GM10266 (cell line): ENCODE data around the gene SIGLEC1.

Source experiments
- DNase-seq: peaks from one replicate; pipeline ENCODE4 v3.0.0; 2012; ENCODE audit errors: extremely low spot score
- CTCF ChIP-seq: IDR thresholded peaks from 2 replicates; pipeline ENCODE4 v1.5.1; 2012; ENCODE audit warnings: mild to moderate bottlenecking, low read depth; ENCODE audit not compliant: control insufficient read depth, insufficient read depth; ENCODE audit errors: missing control alignments

Gene SIGLEC1

GRCh38 chr20:3678856-3679720 lies 33.3 kb downstream of the SIGLEC1 start:
- DNase-seq: no peak
- TF ChIP-seq CTCF: no peak

- TF ChIP-seq CTCF: no peak
- no peak for DNase-seq
Observed at GRCh38 chr20:3678198-3678597, 34.2 kb downstream of the SIGLEC1 start.

GRCh38 chr20:3677733-3678132 lies 34.7 kb downstream of the SIGLEC1 start:
- TF ChIP-seq CTCF: no peak
- no peak for DNase-seq

- DNase-seq: no peak
- TF ChIP-seq CTCF: no peak
Observed at GRCh38 chr20:3674995-3675900, 37.2 kb downstream of the SIGLEC1 start.

GRCh38 chr20:3674447-3674846 lies 38.0 kb downstream of the SIGLEC1 start:
- DNase-seq: no peak
- TF ChIP-seq CTCF: no peak

GRCh38 chr20:3673221-3674070 lies 39.0 kb downstream of the SIGLEC1 start:
- DNase-seq: no peak
- no peak for TF ChIP-seq CTCF
